Left ventricle myocardium inferior (tissue), 1 donor: ENCODE measurements around the gene FAU. TPM values are rescaled to one million over a fixed set of nuclear protein-coding genes. Genes with fewer than 3 reads are reported as not detected.

Source experiments
- DNase-seq: peaks from one replicate; pipeline ENCODE4 v3.0.0-alpha.2; 2020
- H3K27ac ChIP-seq: fragments of 200-600 bp; replicated peaks from 2 replicates; pipeline ENCODE4 v1.8.0; 2021
- H3K27me3 ChIP-seq: fragments of 200-600 bp; 2 replicates; pipeline ENCODE4 v1.8.0; 2021; ENCODE audit warnings: low read depth
- H3K36me3 ChIP-seq: fragments of 200-600 bp; 2 replicates; pipeline ENCODE4 v1.8.0; 2021
- H3K4me1 ChIP-seq: fragments of 200-600 bp; 2 replicates; pipeline ENCODE4 v1.8.0; 2021
- H3K4me3 ChIP-seq: fragments of 200-600 bp; 2 replicates; pipeline ENCODE4 v1.8.0; 2021; ENCODE audit warnings: mild to moderate bottlenecking, moderate library complexity
- H3K9me3 ChIP-seq: fragments of 200-600 bp; replicated peaks from 2 replicates; pipeline ENCODE4 v1.8.0; 2021
- intact Hi-C: fragments of 100-400 bp; cut with micrococcal nuclease; formaldehyde crosslinking; loops from one replicate; pipeline ENCODE4 v1.11.0; 2022
- total RNA-seq: library from RNA; stranded (reverse); fragmentation: NEBNext Ultra II Directional; extraction: Animal tissue kit (Norgen Biotek cat#: 25700); gene quantifications from one replicate; pipeline ENCODE4 v1.2.1, GENCODE V29; 2021
- TF ChIP-seq, protein P1 (sequence below): fragments of 200-600 bp; IDR thresholded peaks from 2 replicates; pipeline ENCODE4 v1.8.0; 2021; ENCODE audit warnings: antibody characterized with exemption, mild to moderate bottlenecking, borderline replicate concordance
- donor health status: DM: no; HTN: yes; CAD: no; lungs with severe emphysema.

The FAU gene
- total RNA-seq, 1 donor from 2014 or later, result 629 TPM

- intact Hi-C loops, result no loop called here
- Histone ChIP-seq H3K4me1 (no peaks in the 10 kb centered on the region), H3K9me3 (no peaks in the 10 kb centered on the region), H3K36me3 (no peaks in the 10 kb centered on the region), H3K27me3 (no peaks in the 10 kb centered on the region), H3K4me3 (no peak overlapping the region), H3K27ac (no peak overlapping the region)
- no peak for DNase-seq
- TF ChIP-seq, protein P1, sequence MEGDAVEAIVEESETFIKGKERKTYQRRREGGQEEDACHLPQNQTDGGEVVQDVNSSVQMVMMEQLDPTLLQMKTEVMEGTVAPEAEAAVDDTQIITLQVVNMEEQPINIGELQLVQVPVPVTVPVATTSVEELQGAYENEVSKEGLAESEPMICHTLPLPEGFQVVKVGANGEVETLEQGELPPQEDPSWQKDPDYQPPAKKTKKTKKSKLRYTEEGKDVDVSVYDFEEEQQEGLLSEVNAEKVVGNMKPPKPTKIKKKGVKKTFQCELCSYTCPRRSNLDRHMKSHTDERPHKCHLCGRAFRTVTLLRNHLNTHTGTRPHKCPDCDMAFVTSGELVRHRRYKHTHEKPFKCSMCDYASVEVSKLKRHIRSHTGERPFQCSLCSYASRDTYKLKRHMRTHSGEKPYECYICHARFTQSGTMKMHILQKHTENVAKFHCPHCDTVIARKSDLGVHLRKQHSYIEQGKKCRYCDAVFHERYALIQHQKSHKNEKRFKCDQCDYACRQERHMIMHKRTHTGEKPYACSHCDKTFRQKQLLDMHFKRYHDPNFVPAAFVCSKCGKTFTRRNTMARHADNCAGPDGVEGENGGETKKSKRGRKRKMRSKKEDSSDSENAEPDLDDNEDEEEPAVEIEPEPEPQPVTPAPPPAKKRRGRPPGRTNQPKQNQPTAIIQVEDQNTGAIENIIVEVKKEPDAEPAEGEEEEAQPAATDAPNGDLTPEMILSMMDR, result no peak
These were observed 35.4 kb upstream of the FAU start for GRCh38 chr11:65157336-65157735.

GRCh38 chr11:65156926-65157325, 35.0 kb upstream of the FAU start:
- no peaks in the 10 kb centered on the region for H3K4me1 ChIP-seq
- no peaks in the 10 kb centered on the region for H3K9me3 ChIP-seq
- H3K4me3 ChIP-seq, result no peak overlapping the region
- no peaks in the 10 kb centered on the region for H3K27me3 ChIP-seq
- H3K36me3 ChIP-seq, result no peaks in the 10 kb centered on the region
- TF ChIP-seq, protein P1, result no peak
- intact Hi-C loops, result no loop called here
- DNase-seq, result no peak
- no peak overlapping the region for H3K27ac ChIP-seq

GRCh38 chr11:65156256-65156655, 34.3 kb upstream of the FAU start:
- Histone ChIP-seq H3K4me1 (peaks cover 5% of the 10 kb centered on the region), H3K9me3 (no peaks in the 10 kb centered on the region), H3K36me3 (no peaks in the 10 kb centered on the region), H3K27ac (no peak overlapping the region), H3K27me3 (no peaks in the 10 kb centered on the region), H3K4me3 (no peak overlapping the region)
- TF ChIP-seq, protein P1, result no peak
- no peak for DNase-seq
- intact Hi-C loops, result no loop called here

- peaks cover 7% of the 10 kb centered on the region for H3K9me3 ChIP-seq
- DNase-seq, result no peak
- peaks cover 18% of the 10 kb centered on the region for H3K4me1 ChIP-seq
- no peaks in the 10 kb centered on the region for H3K27me3 ChIP-seq
- intact Hi-C loops, result no loop called here
- no peaks in the 10 kb centered on the region for H3K36me3 ChIP-seq
- TF ChIP-seq, protein P1, result no peak
- H3K4me3 ChIP-seq, result no peak overlapping the region
- H3K27ac ChIP-seq, result no peak overlapping the region
These were observed 30.2 kb upstream of the FAU start for GRCh38 chr11:65152122-65152521.

DNA sequence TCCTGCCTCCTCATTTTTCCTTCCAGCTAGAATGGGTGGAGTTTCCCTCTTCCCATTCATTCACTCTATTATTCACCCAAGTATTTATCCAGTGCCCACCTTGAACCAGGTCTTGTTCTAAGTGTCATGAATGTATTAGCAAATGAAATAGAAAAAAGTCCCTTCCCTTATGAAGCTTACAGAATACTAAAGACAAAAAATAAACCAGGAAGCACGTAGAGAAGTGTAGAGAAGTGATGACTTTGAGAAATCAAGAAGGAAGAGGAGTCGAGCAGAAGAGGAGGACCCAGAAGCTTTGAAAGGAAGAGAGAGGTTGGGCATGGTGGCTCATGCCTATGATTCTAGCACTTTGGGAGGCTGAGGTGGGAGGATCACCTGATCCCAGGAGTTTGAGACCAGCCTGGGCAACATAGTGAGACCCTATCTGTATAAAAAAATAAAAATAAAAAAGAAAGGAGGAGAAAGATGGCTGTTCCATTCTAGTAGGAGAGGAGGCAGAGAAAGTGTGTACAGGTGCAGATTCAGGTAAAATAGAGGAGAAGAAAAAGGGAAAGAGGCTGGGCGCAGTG, 29.5 kb upstream of the FAU start:
- peaks cover 10% of the 10 kb centered on the region for H3K9me3 ChIP-seq
- no peaks in the 10 kb centered on the region for H3K36me3 ChIP-seq
- intact Hi-C loops, result no loop called here
- no peak overlapping the region for H3K4me3 ChIP-seq
- TF ChIP-seq, protein P1, result no peak
- no peaks in the 10 kb centered on the region for H3K27me3 ChIP-seq
- peak overlapping the region; percentile 77 for H3K27ac ChIP-seq
- no peak for DNase-seq
- peaks cover 18% of the 10 kb centered on the region for H3K4me1 ChIP-seq
